Neural progenitor cell (in vitro differentiated cells): ENCODE data around the gene LAMB4.

Experiments
- CTCF ChIP-seq: fragments of 200-600 bp; sonication (generic); IDR thresholded peaks from 2 replicates; pipeline ENCODE4 v1.5.1; 2017; ENCODE audit warnings: antibody characterized with exemption, mild to moderate bottlenecking
- EZH2 ChIP-seq: fragments of 200-600 bp; sonication (generic); IDR thresholded peaks from 2 replicates; pipeline ENCODE4 v1.6.1; 2017; ENCODE audit warnings: antibody characterized with exemption, mild to moderate bottlenecking, moderate library complexity
- EZH2phosphoT487 ChIP-seq: fragments of 200-600 bp; sonication (generic); IDR thresholded peaks from 2 replicates; pipeline ENCODE4 v1.6.1; 2017; ENCODE audit warnings: antibody characterized with exemption

- TF ChIP-seq CTCF = no peak
- TF ChIP-seq EZH2 = no peak
- TF ChIP-seq EZH2phosphoT487 = no peak
Observed at GRCh38 chr7:108024538-108024937, 105.6 kb downstream of the LAMB4 start.
